NB4 (cell line): ENCODE measurements around the gene NDC1.

Source experiments
- MAX ChIP-seq: IDR thresholded peaks from 2 replicates; pipeline ENCODE4 v1.6.1; 2011; ENCODE audit warnings: low read depth, low read length
- MYC ChIP-seq: IDR thresholded peaks from 2 replicates; pipeline ENCODE4 v1.6.1; 2011; ENCODE audit warnings: low read depth, low read length
- POLR2A ChIP-seq: IDR thresholded peaks from 2 replicates; pipeline ENCODE4 v1.6.1; 2011; ENCODE audit warnings: mild to moderate bottlenecking; ENCODE audit not compliant: insufficient read length; ENCODE audit errors: extremely low read depth

DNA sequence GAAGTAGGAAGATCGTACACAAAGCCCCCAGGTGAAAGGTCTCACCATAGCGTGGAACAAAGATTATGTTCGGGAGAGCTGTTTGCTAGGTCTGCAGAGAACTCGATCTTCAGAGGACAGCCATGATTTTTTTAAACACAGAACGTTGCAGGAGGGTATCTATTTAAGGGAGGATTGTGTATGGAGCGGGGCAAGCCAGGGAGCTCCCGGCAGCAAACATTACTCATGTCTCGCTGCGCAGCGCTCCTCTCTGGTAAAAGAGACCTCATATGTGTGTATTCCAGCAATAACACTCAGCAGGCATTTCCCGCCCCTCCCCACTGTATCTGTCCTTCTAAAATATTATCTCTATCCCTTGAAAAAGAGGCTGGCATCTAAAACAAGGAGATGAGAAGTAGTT is 101.8 kb downstream of the NDC1 start:
- no peak for TF ChIP-seq MYC
- no peak for TF ChIP-seq MAX
- TF ChIP-seq POLR2A, result no peak
